Bone marrow (tissue), 2 donors: ENCODE data around the gene ADAP2.
"Not testable (repeated sequence)": the region's sequence is repeated elsewhere in the genome, so short reads cannot be mapped to it uniquely, and the experiment has no call there.

Experiments used
- DNase-seq, 2 donors: peaks; one replicate each; lab custom pipeline; 2025; lab: John Stamatoyannopoulos, UW

Gene ADAP2

GRCh38 chr17:30921544-30922196 is at the start of gene ADAP2:
ADAP2 (plus strand) TSS chr17:30921945; CDS start chr17:30922015, 70 bp downstream.
- peak in 1 of 2 donors; percentile 22 for DNase-seq

- DNase-seq: no peak
These were observed 35.6 kb upstream of the ADAP2 start for GRCh38 chr17:30886187-30886586.

GRCh38 chr17:30894236-30894635 is 27.5 kb upstream of the ADAP2 start:
- no peak for DNase-seq

- DNase-seq: no peak
These were observed 24.4 kb upstream of the ADAP2 start for GRCh38 chr17:30897311-30897710.

GRCh38 chr17:30905742-30906100 is 16.0 kb upstream of the ADAP2 start:
- DNase-seq: peak in 1 of 2 donors; percentile 43

- DNase-seq: peak; percentile 82 to 87
These were observed 15.4 kb upstream of the ADAP2 start, which contains the start of gene TEFM for GRCh38 chr17:30906101-30906911. TEFM (minus strand) TSS chr17:30906238; CDS start chr17:30906198, 40 bp downstream.

GRCh38 chr17:30908717-30909420 is 12.9 kb upstream of the ADAP2 start:
- no peak for DNase-seq

- not testable (repeated sequence) for DNase-seq
These were observed 11.6 kb upstream of the ADAP2 start for GRCh38 chr17:30910151-30910550.

GRCh38 chr17:30913955-30914354 is 7.8 kb upstream of the ADAP2 start:
- DNase-seq: no peak

- no peak for DNase-seq
These were observed 5.7 kb upstream of the ADAP2 start for GRCh38 chr17:30915833-30916611.

- no peak for DNase-seq
These were observed 4.7 kb upstream of the ADAP2 start for GRCh38 chr17:30917050-30917449.

- no peak for DNase-seq
These were observed 1.5 kb upstream of the ADAP2 start for GRCh38 chr17:30920282-30920681.

- DNase-seq: no peak
These were observed 832 bp upstream of the ADAP2 start for GRCh38 chr17:30920683-30921543.

GRCh38 chr17:30922235-30923030 is 688 bp downstream of the ADAP2 start:
- DNase-seq: no peak

GRCh38 chr17:30924341-30924740 is 2.6 kb downstream of the ADAP2 start:
- DNase-seq: no peak

- DNase-seq: no peak
These were observed 4.8 kb downstream of the ADAP2 start for GRCh38 chr17:30926516-30926915.

GRCh38 chr17:30927756-30928155 is 6.0 kb downstream of the ADAP2 start:
- DNase-seq: no peak

GRCh38 chr17:30928584-30928983 is 6.8 kb downstream of the ADAP2 start:
- DNase-seq: no peak

- DNase-seq: no peak
These were observed 7.4 kb downstream of the ADAP2 start for GRCh38 chr17:30929081-30929633.

GRCh38 chr17:30929861-30930260 is 8.1 kb downstream of the ADAP2 start:
- DNase-seq: not testable (repeated sequence)
